GM03348 (cell line): ENCODE measurements around the gene RAMP1.

Source experiments
- DNase-seq: peaks from one replicate; pipeline ENCODE4 v3.0.0; 2012; ENCODE audit warnings: low spot score

RAMP1 gene

GRCh38 chr2:237951878-237952277, 92.5 kb downstream of the RAMP1 start:
- DNase-seq: no peak

- no peak for DNase-seq
These were observed 93.4 kb downstream of the RAMP1 start for GRCh38 chr2:237952851-237953250.

GRCh38 chr2:237955640-237956401, 96.4 kb downstream of the RAMP1 start:
- DNase-seq: peak; percentile 30

GRCh38 chr2:237956402-237956736, 96.9 kb downstream of the RAMP1 start:
- DNase-seq: no peak

- DNase-seq: no peak
These were observed 102.2 kb downstream of the RAMP1 start for GRCh38 chr2:237961637-237962036.
